NCI-H1105 (cell line): ENCODE results near the gene SLC27A3.
"Not testable (repeated sequence)": the region's sequence is repeated elsewhere in the genome, so short reads cannot be mapped to it uniquely, and the experiment has no call there.

Source experiments
- DNase-seq: peaks from one replicate; lab custom pipeline; 2025; lab: John Stamatoyannopoulos, UW

The SLC27A3 gene

GRCh38 chr1:153763365-153764225 lies 11.6 kb upstream of the SLC27A3 start:
- DNase-seq = no peak

GRCh38 chr1:153764310-153764709 lies 10.9 kb upstream of the SLC27A3 start:
- no peak for DNase-seq

GRCh38 chr1:153766663-153767062 lies 8.5 kb upstream of the SLC27A3 start:
- DNase-seq = not testable (repeated sequence)

- no peak for DNase-seq
Measured at GRCh38 chr1:153767519-153767918, 7.7 kb upstream of the SLC27A3 start.

- no peak for DNase-seq
Measured at GRCh38 chr1:153768316-153769181, 6.7 kb upstream of the SLC27A3 start.

- no peak for DNase-seq
Measured at GRCh38 chr1:153769221-153769620, 6.0 kb upstream of the SLC27A3 start.

- DNase-seq = no peak
Measured at GRCh38 chr1:153770797-153771196, 4.4 kb upstream of the SLC27A3 start.

- no peak for DNase-seq
Measured at GRCh38 chr1:153771261-153771660, 3.9 kb upstream of the SLC27A3 start.

- DNase-seq = no peak
Measured at GRCh38 chr1:153771841-153772593, 3.2 kb upstream of the SLC27A3 start.

GRCh38 chr1:153773096-153773921 lies 1.9 kb upstream of the SLC27A3 start:
- DNase-seq = no peak

- DNase-seq = no peak
Measured at GRCh38 chr1:153774026-153774595, 1.1 kb upstream of the SLC27A3 start.

- DNase-seq = peak; percentile 85
Measured at GRCh38 chr1:153775458-153776327, 486 bp downstream of the SLC27A3 start.

GRCh38 chr1:153776352-153776751 lies 1.1 kb downstream of the SLC27A3 start:
- no peak for DNase-seq

- DNase-seq = no peak
Measured at GRCh38 chr1:153776845-153777370, 1.7 kb downstream of the SLC27A3 start.

GRCh38 chr1:153777648-153778047 lies 2.4 kb downstream of the SLC27A3 start:
- no peak for DNase-seq

- DNase-seq = no peak
Measured at GRCh38 chr1:153778051-153778823, 3.0 kb downstream of the SLC27A3 start.

GRCh38 chr1:153778824-153779519 lies 3.8 kb downstream of the SLC27A3 start:
- DNase-seq = no peak
